KG1 (cell line): ENCODE data around the gene SIGLEC12.
"Not testable (repeated sequence)": the region's sequence is repeated elsewhere in the genome, so short reads cannot be mapped to it uniquely, and the experiment has no call there.

Experiments
- DNase-seq: peaks from one replicate; lab custom pipeline; 2025; lab: John Stamatoyannopoulos, UW

Gene SIGLEC12

DNA sequence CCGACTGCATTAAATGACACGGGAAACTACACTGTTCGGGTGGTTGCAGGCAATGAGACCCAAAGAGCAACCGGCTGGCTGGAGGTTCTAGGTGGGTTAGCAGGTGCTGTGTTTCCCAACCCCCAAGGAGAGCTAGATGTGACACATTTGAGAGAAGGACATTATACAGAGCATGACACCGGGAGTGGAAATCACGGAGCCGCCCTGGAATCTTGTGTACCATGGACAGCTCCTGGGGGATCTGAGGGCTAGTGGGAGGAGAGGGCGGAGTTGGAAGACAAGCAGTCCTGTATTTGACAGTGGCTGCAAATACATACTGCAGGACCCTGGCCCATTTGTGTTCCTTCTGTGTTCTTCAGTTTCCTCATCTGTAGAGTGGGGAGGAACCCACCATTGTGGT is 21.0 kb downstream of the SIGLEC12 start:
- no peak for DNase-seq

DNA sequence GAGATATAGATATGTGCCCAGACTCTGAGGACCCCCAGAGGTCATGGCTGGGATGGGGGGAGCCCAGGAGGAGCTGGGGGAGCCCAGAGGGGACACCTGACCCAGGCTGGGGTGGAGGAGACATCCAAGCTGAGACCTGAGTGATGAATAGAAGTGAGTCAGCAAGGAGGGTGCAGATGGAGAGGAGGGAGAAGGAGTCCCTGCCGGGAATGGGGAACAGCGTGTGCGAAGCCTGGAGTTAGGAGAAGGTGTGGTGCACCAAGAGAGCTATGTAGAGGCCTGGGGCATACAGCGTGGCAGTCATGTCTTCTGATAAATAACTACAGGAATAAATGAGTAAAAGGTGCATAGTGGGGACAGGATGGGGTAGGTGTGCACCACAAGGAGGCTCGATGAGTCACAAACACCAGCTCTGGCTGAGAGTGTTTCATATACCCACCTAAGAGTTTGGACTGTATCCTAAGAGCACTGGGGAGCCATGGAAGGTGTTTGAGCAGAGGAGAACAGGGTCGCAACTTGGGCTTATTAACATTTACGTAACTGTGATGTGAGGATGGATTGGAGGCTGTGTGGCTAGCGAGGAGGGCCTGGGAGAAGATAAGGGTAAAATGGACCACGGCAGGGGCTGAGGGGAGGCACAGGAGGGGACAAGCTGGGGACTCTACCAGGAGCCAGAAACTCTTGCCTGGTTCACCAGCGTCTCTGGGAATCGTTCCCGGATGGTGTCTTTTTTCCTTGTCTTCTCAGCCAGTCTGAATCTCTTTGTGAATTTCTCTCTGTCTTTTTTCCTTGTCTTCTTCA is 21.9 kb downstream of the SIGLEC12 start:
- DNase-seq, result no peak

DNA sequence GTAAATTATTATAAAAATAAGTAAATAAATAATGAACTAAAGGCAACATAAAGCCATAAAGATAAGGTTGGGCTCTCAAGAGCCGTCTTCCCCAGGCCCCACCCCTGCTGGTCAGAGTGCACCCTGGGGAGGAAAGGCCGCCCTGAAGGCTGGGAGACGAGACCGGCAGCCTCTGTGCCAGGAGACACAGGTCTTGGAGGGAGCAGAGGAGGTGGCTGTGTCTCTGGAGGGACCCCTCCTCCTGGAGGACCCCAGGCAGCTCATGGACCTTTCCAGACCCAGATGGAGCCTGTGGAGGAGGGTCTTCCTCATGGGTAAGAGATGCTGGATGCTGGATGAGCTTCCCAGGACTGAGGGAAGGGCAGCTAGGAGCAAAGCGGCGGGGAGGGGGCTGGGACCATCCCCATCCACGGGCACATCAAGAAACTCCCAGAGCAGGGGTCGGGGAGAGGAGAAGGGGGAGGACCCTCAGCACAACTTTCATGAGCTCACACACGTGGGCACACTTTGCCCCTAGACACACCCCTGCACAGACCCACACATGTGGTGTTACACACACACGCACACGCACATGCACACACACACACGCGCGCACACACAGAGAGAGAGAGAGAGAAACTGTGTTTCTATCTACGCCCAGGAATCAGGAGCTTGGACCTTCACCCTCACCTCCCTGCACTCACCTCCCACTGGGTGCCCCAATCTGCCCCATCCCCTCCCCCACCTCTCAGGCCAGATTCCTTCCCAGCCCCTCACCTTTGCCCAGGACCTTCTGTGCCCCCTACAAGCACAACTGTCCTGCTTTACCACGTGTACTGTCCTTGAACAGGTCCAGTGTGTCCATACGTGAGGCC is 23.0 kb downstream of the SIGLEC12 start, which contains the start of gene CEACAM18:
Gene CEACAM18 (plus strand): TSS at position 159 of the 854 bp plus-strand sequence.
- no peak for DNase-seq

DNA sequence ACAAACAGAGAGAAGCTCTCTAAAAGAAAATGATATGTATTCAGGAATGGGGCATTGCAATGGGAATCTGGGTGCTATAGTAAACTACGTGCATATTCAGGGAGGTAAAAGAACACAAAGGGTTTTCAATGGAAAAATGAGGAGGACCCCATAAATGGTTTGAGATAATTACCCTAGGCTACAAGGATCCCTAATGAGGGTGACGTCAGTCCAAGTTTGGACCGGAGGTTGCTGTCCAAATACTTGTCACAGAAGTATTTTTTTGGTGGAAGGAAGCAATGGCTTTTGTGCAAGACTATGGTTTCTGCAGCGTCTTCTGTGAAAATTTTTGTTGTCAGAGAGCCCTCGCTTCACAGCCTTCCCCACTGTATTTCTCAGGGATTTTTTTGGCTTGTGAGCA is 24.3 kb downstream of the SIGLEC12 start:
- no peak for DNase-seq

DNA sequence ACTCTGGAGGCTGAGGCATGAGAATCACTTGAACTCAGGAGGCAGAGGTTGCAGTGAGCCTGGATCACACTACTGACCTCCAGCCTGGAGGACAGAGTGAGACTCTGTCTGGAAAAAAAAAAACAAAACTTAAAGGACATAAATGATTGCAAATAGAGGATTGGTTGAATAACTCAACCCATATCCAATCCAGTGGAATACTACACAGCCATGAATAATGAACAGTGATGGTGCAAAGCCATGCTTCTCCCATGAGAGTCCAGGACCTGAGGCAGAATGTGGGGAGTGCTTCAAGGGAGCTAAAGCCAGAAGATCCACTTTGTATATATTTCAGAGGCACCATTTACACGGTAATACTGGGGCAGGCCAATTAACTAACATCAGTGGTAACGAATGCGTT is 25.4 kb downstream of the SIGLEC12 start:
- DNase-seq, result no peak

DNA sequence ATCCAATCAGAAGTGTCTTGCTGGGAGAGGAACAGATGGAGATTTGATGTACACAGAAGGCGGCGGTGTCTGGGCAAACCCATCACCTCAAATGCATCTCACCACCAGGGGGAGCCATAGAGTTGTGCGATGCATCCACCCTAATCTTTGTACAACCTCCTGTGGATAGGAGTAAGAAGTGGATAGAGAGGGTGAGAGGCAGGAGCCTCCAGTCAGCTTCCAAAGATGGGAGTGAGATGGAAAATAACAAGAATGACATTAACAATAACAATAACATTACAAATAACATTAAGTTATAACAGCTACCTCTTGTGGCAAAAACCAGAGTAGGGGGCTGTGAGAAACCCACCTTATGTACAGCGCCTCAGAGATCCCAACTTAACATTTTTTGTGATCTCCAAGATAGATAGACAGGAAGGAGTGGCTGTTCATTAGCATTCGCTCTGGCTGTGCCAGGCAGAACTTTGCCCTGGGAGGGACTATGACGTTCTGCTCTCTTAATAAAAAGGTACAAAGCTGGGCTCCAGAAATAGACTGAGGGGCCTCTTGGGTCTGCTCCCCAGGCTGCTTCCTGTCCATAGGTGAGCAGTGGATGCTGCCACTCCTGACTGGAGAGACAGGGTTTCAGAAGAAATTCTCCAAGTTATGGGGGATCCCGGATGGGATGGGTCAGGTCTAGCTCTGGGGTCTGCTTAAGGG is 28.4 kb downstream of the SIGLEC12 start:
- peak; percentile 85 for DNase-seq

DNA sequence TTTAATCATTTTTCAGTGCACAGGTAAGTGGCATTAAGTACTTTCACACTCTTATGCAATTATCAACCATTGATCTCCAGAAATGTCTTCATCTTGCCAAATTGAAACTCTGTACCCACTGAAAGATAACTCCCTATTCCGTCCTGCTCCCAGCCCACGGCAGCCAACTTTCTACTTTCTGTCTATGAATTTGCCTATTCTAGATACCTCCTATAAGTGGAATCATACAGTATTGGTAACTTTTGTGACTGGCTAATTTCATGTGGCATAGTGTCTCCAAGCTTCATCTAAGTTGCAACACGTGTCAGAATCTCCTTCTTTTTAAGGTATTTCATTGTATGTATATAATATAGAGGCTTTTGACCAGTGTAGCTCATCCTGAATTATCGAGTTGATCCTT is 29.0 kb downstream of the SIGLEC12 start:
- DNase-seq, result no peak

DNA sequence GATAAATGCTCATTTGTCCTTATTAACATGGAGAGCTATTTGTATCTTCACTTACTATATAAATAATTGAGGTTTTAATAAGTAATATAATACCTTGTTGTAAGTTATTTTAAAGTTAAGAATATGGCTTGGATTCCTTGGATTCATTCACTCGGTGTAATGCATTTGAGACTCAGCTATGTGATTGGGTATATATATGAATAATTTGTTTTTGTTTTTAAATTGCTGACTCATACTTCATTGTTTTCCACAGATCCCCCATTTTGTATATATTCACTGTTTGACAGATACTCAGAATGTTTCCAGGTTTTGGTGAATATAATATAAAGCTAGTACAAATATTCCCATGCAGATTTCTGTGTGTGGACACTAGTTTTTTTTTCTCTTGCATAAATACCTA is 30.1 kb downstream of the SIGLEC12 start:
- DNase-seq, result no peak

DNA sequence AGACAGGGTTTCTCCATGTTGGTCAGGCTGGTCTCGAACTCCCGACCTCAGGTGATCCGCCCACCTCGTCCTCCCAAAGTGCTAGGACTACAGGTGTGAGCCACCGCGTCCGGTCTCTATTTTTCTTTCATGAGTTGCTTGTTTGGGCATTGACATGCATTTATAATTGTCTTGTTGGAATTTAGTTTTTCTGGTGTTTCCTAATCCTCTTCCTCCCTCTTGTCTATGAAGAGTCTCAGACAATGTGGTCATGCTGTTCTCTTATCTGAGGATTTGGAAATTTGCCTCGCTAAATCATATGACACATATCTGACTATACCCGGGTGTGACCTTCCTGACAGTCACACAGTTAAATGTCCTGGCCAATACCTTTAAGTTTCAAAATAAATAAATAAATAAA is 30.6 kb downstream of the SIGLEC12 start:
- no peak for DNase-seq

DNA sequence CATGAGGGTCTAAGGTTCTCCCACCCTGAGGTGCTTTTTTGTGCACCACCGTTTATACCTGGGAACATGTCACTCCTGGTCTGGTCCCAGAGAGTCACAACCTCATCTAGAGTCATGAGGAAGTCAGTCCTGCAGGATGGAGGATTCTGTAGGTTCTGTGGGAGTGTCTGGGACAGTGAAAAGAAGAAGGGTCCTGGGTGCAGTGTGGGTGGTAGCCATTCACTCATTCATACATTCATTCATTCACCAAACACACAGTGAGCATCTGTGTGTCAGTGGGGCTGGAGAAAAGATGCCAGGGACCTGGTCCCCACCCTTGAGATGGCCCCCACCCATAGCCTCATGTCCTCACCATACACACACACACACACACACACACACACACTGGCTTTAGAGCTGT is 32.0 kb downstream of the SIGLEC12 start:
- DNase-seq, result no peak

DNA sequence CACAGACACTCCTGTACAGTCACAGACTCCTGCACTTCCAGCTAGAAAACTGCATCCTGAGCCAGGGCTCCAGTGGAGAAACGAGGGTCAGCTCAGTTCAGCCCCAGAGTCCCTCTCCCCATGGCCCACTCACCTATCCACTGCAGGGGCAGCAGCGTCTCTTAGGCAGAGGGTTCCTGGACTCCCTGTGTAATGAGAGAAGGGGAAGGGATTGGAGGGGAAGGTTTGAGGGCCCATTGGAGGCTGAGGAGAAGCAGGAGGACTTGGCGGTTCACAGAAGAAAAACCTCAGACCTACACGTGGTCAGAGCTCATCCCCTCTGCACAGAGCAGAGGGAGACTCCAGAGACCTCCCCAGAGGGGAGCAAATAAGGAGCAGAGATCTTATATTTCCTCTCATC is 32.4 kb downstream of the SIGLEC12 start:
- no peak for DNase-seq

DNA sequence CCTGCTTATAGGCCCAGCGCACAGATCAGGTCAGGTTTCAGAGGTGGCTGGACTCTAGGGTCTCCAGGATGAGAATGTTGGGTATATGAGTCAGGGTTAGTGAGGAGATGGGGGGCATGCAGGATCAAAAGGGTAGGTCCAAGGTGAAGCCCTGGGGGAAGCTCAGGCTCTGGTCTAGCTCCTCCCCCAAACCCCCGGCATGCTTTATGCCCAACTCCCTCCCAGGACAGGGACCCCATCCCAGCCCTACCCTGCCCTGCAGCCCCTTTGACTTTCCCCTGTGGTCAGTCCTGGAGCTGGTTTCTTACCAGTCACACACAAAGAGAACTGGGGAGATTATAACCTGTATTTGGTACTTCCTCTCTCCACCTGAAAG is 33.1 kb downstream of the SIGLEC12 start:
- DNase-seq, result no peak

DNA sequence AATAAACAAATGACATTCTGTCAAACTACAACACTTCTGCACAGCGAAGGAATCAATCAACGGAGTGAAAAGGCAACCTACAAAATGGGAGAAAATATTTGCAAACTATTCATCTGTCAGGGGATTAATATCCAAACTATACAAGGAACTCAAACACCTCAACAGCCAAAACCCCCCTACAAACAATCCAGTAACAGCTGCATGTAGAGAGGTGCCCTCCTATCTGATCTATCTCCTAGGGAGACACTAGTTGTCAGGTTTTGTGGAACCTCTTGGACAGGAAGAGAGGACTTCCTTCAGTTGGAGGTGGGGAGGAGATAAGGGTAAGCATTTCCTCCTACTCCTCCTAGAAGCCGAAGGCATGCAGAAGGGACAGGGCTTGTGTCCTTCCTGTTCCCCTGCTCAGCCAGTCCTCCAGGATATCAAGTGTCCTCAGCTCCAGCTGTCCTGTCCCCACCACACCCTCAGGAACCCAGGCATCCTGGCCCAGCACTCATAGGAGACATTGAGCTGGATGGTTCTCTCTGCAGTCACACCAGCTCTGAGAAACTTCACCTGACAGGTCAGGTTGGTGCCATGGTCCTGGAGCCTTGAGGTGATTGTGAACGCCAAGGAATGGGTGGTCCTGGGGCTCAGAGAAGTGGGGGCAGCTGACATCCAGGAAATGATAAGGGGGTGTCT is 33.6 kb downstream of the SIGLEC12 start:
- peak; percentile 52 for DNase-seq

DNA sequence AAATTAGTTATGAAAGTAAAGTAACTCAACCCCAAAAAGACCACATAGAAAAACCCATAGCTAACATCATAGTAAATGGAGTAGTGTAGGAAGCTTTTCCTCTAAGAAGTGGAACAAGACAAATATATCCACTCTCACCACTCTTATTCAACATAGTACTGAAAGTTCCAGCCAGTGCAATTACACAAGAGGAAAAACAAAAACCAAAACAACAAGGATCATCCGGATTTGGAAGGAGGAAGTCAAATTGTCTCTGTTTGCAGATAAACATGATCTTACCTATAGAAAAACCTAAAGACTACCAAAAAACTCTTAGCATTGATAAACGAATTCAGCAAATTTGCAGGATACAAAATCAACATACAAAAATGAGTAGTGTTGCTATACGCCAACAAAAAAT is 34.9 kb downstream of the SIGLEC12 start:
- no peak for DNase-seq

DNA sequence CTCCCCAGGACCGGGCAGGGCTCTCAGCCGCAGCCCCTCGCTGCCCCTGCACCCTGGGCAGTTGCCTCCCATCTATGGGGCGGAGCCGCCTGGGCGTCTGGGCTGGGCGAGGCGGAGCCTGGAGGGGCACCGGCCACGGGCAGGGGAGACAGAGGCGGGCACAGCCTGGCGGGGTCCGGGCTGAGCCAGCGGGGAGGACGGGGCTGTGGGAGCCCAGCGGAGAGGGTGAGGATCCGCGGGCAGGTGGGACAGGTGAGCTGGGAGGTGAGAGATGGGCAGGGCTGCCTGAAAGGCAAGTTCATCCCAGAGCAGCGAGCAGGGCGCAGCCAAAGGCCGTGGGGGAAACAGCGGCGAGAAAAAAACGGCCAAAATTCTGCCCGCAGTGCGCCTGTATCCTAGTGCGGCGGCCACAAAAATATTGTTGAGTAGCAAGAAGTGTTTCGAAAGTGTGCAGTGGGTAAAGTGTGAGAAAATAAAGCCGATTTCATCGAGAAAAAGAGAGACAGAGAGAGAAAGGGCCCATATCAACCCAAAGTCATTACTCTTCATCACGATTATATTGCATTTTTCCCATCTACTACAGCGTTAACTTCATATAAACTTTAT is 37.5 kb downstream of the SIGLEC12 start:
- not testable (repeated sequence) for DNase-seq

DNA sequence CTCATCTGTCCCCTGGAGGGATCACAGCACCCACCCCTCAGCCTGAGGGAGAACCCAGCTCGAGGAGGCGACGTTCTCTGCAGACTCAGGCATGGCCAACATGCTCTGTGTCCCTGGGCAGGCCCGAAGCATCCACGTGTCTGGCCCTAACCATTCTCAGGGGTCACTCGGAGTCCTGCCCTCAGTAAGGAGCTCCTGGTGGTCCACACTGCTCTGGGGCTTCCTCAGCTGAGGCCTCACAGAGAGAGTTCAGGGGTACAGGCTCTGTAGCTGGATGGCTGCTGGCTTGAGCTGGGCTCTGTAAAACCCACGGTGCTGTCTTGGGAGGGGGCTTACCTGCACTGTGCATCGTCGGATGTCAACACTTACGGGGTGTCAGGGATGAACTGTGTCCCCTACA is 38.9 kb downstream of the SIGLEC12 start:
- no peak for DNase-seq

DNA sequence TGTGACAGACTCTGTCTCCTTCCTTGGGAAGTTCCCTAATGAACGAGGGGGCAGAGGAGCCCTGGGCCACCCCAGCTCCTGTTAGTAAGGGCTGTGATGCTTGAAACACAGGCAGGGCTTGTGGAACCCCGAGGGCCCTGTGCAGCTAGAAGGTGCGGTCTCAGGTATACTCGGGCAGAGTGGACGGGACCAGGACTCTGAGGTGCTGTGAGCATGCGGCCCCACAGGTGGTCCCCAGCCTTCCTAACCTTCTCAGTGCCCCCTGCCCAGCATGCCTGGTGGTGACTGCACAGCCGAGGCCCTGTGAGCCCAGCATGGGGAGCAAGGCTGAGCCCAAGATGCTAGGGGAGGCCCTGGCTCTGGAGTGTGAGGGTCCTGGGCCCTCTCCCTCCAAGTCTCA is 39.3 kb downstream of the SIGLEC12 start:
- DNase-seq, result no peak

DNA sequence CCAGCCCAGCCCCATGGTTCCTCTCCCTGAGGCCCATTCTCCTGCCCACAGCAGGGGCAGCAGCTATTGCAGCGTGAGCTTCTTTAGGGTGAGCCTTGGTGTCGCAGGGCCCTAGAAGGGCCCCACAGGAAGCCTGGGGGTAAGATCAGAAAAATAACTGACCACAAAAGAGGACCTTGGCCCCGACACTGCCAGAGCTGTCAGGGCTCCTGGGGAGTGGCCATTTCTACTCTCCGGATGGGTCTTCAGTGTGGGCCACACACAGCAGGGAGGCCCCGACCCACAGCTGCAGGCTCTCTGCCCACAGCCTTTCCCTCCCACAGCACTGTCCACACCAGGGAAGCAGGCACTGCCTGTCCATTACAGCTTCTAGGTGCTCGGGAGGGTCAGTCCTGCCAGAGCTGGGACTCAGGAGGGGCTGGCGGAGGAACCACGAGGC is 39.9 kb downstream of the SIGLEC12 start:
- DNase-seq, result peak; percentile 29

DNA sequence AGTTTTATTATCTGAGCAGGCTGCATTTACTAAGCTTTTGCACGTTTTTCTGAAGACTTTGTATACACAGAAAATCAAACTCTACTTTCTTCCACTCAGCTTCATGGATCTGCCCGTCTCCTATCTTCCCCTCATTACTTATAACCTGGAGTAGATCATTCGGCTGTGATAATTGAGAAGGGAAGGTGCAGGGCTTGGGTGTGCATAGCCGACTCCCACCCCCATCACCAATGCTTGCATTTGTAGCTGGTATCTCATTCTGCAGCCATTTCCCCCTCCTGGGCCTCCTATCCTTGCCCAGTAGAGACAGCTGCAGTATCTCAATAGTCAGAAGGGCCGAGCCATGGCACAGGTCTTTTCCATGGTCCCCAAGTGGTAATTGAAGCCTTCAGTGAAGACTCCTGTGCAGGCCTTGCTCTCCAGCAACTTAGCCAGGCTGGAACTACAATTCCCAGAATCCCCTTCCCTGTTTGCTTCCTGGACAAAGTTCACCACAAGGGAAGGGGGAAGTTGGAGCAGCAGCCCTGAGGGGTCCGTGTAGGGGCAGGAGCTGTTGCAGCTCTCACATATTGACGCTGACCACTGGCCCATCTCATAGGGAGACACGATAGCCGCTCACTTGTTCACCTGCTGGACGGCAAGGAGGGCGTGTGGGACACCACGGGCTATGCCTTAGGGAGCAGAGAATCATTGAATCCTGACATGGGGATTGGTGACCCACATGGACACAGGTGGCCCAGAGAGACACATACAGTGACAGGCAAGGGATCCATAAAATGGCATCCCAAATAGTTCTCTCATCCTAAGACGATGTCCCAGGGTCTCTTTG is 41.2 kb downstream of the SIGLEC12 start:
- DNase-seq, result peak; percentile 27

DNA sequence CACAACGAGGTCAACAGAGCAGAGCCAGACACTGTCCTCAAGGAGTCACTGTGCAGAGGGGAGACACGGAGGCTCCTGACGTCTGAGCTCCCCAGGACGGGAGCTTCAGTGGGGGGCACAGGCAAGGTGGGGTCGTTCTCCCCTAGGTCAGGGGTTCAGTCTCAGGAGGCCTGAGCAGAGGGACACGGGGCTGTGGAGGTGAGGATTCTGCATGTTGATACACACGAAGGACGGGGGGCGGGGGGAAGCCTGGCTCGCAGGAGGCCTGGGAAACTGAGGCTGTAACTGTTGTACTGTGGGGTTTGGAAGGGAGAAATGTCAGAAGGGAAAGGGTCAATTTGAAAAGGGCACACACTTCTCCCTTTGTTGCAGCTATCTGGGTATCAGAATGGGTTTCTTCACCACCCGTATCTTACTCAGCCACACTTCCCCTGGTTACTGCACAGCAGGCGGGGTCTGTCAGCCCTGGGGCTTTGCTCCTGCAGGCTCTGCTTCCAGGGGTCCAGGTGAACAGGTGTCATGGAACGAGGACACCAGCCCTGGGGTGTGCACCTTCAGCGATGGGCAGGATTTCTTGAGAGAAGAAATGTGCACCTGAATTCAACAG is 42.6 kb downstream of the SIGLEC12 start:
- no peak for DNase-seq
